ENCODE measurements around the gene PDZD7. TPM values are rescaled to one million over a fixed set of nuclear protein-coding genes. Genes with fewer than 3 reads are reported as not detected.
"Not testable (repeated sequence)": the region's sequence is repeated elsewhere in the genome, so short reads cannot be mapped to it uniquely, and the experiment has no call there.

The PDZD7 gene
- total and polyA plus RNA-seq, 8 donors, result 0.20 to 2.4 (median 0.76) TPM; not detected in 4

DNA sequence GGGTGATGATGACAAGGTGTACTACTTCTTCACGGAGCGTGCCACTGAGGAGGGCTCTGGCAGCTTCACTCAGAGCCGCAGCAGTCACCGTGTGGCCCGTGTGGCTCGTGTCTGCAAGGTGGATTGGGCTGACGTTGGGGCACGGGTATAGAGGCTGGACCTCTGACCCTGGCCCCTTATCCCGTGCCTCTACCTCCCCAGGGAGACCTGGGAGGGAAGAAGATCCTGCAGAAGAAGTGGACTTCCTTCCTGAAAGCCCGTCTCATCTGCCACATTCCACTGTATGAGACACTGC, 52.1 kb downstream of the PDZD7 start:
- Histone ChIP-seq H3K27me3 (no peaks in the 10 kb centered on the region), H3K4me1 (no peaks in the 10 kb centered on the region), H3K4me3 (no peak overlapping the region), H3K36me3 (peaks cover 25 to 76% (median 68%) of the 10 kb centered on the region in 4 donors), H3K27ac (no peak overlapping the region), H3K9me3 (no peaks in the 10 kb centered on the region)
- no peak for TF ChIP-seq POLR2A (IDR thresholded peaks at IDR 0.05)
- TF ChIP-seq EP300 (IDR thresholded peaks at IDR 0.05), result no peak
- no peak for TF ChIP-seq POLR2AphosphoS5 (IDR thresholded peaks at IDR 0.05)
- TF ChIP-seq, protein P1, sequence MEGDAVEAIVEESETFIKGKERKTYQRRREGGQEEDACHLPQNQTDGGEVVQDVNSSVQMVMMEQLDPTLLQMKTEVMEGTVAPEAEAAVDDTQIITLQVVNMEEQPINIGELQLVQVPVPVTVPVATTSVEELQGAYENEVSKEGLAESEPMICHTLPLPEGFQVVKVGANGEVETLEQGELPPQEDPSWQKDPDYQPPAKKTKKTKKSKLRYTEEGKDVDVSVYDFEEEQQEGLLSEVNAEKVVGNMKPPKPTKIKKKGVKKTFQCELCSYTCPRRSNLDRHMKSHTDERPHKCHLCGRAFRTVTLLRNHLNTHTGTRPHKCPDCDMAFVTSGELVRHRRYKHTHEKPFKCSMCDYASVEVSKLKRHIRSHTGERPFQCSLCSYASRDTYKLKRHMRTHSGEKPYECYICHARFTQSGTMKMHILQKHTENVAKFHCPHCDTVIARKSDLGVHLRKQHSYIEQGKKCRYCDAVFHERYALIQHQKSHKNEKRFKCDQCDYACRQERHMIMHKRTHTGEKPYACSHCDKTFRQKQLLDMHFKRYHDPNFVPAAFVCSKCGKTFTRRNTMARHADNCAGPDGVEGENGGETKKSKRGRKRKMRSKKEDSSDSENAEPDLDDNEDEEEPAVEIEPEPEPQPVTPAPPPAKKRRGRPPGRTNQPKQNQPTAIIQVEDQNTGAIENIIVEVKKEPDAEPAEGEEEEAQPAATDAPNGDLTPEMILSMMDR (IDR thresholded peaks at IDR 0.05), result no peak
- WGBS, 5 donors, result 86 to 94% (median 87%) methylated on average over 2 to 10 of the region's 10 CpGs
- intact Hi-C loops (cut with DNase I; ENCODE audit: low total_unique reads), result no loop called here
- no peak for DNase-seq

DNA sequence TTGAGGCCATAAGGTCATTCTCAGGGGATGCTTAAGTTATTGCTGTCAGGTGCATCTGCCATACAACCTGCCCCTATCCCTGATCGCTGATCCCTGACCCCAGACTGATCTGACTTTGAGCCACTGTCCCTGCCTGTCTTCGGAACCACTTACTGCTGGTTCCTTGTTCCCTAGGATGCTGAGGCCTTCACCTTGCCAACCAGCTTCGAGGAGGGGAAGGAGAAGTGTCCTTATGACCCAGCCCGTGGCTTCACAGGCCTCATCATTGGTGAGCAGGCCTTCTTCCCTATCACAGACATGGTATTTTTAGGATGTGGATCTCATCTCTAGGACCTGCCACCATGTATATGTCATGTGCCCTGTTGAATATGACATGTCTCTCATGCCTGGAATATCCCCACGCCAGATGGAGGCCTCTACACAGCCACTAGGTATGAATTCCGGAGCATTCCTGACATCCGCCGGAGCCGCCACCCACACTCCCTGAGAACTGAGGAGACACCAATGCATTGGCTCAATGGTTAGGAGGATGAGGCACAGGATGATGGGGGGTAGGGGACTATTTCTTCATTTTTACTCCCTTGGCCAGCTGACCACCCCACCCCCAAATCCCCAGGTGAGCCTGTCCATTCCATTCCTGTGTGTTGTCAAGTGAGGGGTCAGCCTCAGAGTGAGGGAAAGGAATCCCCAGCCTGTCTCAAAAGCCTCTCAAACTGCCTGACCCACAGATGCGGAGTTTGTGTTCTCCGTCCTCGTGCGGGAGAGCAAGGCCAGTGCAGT, 52.6 kb downstream of the PDZD7 start:
- H3K27me3 ChIP-seq, result no peaks in the 10 kb centered on the region
- no peaks in the 10 kb centered on the region for H3K9me3 ChIP-seq
- H3K4me1 ChIP-seq, result no peaks in the 10 kb centered on the region
- no peak overlapping the region for H3K27ac ChIP-seq
- intact Hi-C loops (cut with DNase I; ENCODE audit: low total_unique reads), result no loop called here
- no peak for DNase-seq
- no peak overlapping the region for H3K4me3 ChIP-seq
- WGBS, 5 donors, result 87 to 94% (median 90%) methylated on average over 13 of the region's 13 CpGs
- TF ChIP-seq, protein P1 (IDR thresholded peaks at IDR 0.05), result no peak
- no peak for TF ChIP-seq POLR2AphosphoS5 (IDR thresholded peaks at IDR 0.05)
- TF ChIP-seq POLR2A (IDR thresholded peaks at IDR 0.05), result no peak
- H3K36me3 ChIP-seq, result peaks cover 20 to 71% (median 63%) of the 10 kb centered on the region in 4 donors

DNA sequence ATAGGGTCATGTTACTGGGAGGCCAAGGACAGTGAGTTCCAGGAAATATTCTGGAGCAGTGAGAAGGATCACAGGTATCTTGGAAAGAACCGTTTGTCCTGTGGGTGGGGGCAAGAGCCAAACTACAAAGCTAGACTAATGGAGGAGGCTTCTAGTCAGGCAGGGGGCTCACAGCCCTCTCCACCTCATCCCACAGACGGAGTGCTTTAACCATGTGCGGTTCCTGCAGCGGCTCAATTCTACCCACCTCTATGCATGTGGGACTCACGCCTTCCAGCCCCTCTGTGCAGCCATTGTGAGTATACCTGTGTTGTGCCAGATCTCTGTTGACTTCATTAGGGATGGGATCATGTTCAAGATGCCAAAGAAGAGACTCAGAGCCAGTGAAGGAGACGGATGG, 53.5 kb downstream of the PDZD7 start:
- H3K4me3 ChIP-seq, result no peak overlapping the region
- H3K36me3 ChIP-seq, result peaks cover 18 to 62% (median 54%) of the 10 kb centered on the region in 4 donors
- TF ChIP-seq EP300 (IDR thresholded peaks at IDR 0.05) (no peak), POLR2AphosphoS5 (IDR thresholded peaks at IDR 0.05) (no peak), POLR2A (IDR thresholded peaks at IDR 0.05) (no peak)
- TF ChIP-seq, protein P1 (IDR thresholded peaks at IDR 0.05), result no peak
- no peaks in the 10 kb centered on the region for H3K9me3 ChIP-seq
- intact Hi-C loops (cut with DNase I; ENCODE audit: low total_unique reads), result no loop called here
- no peak for DNase-seq
- no peak overlapping the region for H3K27ac ChIP-seq
- H3K27me3 ChIP-seq, result no peaks in the 10 kb centered on the region
- WGBS, 5 donors, result 81 to 83% (median 82%) methylated on average over 6 of the region's 6 CpGs
- peaks cover 0 to 5% (median under 1%) of the 10 kb centered on the region in 4 donors for H3K4me1 ChIP-seq

DNA sequence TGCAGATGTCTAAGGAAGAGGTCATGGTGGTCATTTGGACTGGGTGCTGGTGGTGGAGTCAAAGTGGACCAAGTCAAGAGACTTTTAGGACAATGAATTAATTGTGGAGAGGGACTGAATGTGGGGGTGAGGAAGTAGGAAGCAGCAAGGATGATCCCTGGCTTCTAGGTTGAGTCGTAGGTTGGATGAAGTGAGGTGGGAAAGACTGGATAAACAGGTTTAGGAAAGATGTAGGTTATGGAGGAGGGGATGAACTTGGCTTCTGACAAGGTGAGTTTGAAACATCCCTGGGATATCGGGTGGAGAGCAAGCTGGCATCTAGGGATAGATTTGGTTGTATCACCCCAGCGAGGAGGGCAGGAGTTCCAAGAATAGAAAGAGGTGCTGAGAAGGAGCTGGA, 54.0 kb downstream of the PDZD7 start:
- no peaks in the 10 kb centered on the region for H3K27me3 ChIP-seq
- peaks cover 2 to 11% (median 4%) of the 10 kb centered on the region in 4 donors for H3K4me1 ChIP-seq
- no peak for TF ChIP-seq EP300 (IDR thresholded peaks at IDR 0.05)
- TF ChIP-seq, protein P1 (IDR thresholded peaks at IDR 0.05), result no peak
- no peak for TF ChIP-seq POLR2A (IDR thresholded peaks at IDR 0.05)
- TF ChIP-seq POLR2AphosphoS5 (IDR thresholded peaks at IDR 0.05), result no peak
- H3K27ac ChIP-seq, result no peak overlapping the region
- intact Hi-C loops (cut with DNase I; ENCODE audit: low total_unique reads), result no loop called here
- WGBS, 5 donors, result 67 to 79% (median 74%) methylated on average over 3 of the region's 3 CpGs
- H3K9me3 ChIP-seq, result no peaks in the 10 kb centered on the region
- peaks cover 18 to 57% (median 49%) of the 10 kb centered on the region in 4 donors for H3K36me3 ChIP-seq
- no peak for DNase-seq
- H3K4me3 ChIP-seq, result no peak overlapping the region

DNA sequence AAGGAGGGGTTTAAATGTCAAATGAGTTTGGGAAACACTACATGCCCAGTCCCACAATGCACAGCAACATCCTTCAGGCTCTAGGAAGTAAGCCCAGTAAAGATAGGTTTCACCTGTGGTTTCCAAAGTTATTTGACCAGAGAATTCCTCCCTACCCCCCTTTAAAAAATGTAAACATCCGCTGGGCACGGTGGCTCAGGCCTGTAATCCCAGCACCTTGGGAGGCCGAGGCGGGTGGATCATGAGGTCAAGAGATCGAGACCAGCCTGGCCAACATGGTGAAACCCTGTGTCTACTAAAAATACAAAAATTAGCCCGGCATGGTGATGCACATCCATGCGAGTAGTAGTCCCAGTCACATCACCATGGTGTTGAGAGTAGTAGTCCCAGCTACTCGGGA, 55.5 kb downstream of the PDZD7 start:
- H3K9me3 ChIP-seq; intact Hi-C loops (cut with DNase I; ENCODE audit: low total_unique reads); H3K4me3 ChIP-seq; H3K27me3 ChIP-seq; DNase-seq; H3K27ac ChIP-seq: not testable (repeated sequence)
- Histone ChIP-seq H3K4me1 (peaks cover 12 to 24% (median 19%) of the 10 kb centered on the region in 4 donors), H3K36me3 (peaks cover 13 to 42% (median 34%) of the 10 kb centered on the region in 4 donors)
- WGBS, 5 donors, result 65 to 81% (median 75%) methylated on average over 8 of the region's 8 CpGs

All from stomach (tissue), 9 donors.